22Rv1 (cell line): ENCODE measurements around the gene PCSK6.

Experiments used
- H3K27ac ChIP-seq: fragments of 450-650 bp; 2 replicates; pipeline ENCODE4 v1.5.1; 2017
- CTCF ChIP-seq: fragments of 450-650 bp; IDR thresholded peaks from 2 replicates; pipeline ENCODE4 v1.5.1; 2017; ENCODE audit warnings: mild to moderate bottlenecking
- ZFX ChIP-seq: fragments of 450-650 bp; IDR thresholded peaks from 2 replicates; pipeline ENCODE4 v1.6.1; 2017; ENCODE audit warnings: antibody characterized with exemption, borderline replicate concordance

Gene PCSK6

GRCh38 chr15:101498717-101499480 lies 9.4 kb upstream of the PCSK6 start:
- H3K27ac ChIP-seq: no peak overlapping the region
- no peak for TF ChIP-seq CTCF
- TF ChIP-seq ZFX: no peak

GRCh38 chr15:101498076-101498716 lies 8.7 kb upstream of the PCSK6 start:
- no peak overlapping the region for H3K27ac ChIP-seq
- no peak for TF ChIP-seq CTCF
- TF ChIP-seq ZFX: no peak

- TF ChIP-seq ZFX: no peak
- no peak for TF ChIP-seq CTCF
- no peak overlapping the region for H3K27ac ChIP-seq
Observed at GRCh38 chr15:101497484-101498034, 8.1 kb upstream of the PCSK6 start.

- no peak overlapping the region for H3K27ac ChIP-seq
- TF ChIP-seq ZFX: no peak
Observed at GRCh38 chr15:101497017-101497416, 7.5 kb upstream of the PCSK6 start.

- TF ChIP-seq CTCF: no peak
- TF ChIP-seq ZFX: no peak
- no peak overlapping the region for H3K27ac ChIP-seq
Observed at GRCh38 chr15:101496198-101496986, 6.9 kb upstream of the PCSK6 start.

GRCh38 chr15:101495334-101496197 lies 6.1 kb upstream of the PCSK6 start:
- H3K27ac ChIP-seq: no peak overlapping the region
- TF ChIP-seq ZFX (no peak), CTCF (no peak)
